Endodermal cell (in vitro differentiated cells): ENCODE results near the gene TRIM40. TPM values are rescaled to one million over a fixed set of nuclear protein-coding genes. Genes with fewer than 3 reads are reported as not detected.

Experiments used
- DNase-seq: peaks from one replicate; pipeline ENCODE4 v3.0.0-alpha.2; 2017
- H3K27ac ChIP-seq: 2 replicates; pipeline ENCODE4 v1.5.1; 2013; ENCODE audit warnings: mild to moderate bottlenecking, low read depth, low read length, moderate library complexity
- H3K27me3 ChIP-seq: 2 replicates; pipeline ENCODE4 v1.6.1; 2013; ENCODE audit warnings: mild to moderate bottlenecking, low read length, moderate library complexity; ENCODE audit not compliant: insufficient read depth, control insufficient read depth, poor library complexity, severe bottlenecking
- H3K36me3 ChIP-seq: 2 replicates; pipeline ENCODE4 v1.7.0; 2013; ENCODE audit warnings: mild to moderate bottlenecking, low read length, moderate library complexity; ENCODE audit not compliant: control insufficient read depth, insufficient read depth
- H3K4me1 ChIP-seq: one replicate; pipeline ENCODE4 v1.7.0; 2013; ENCODE audit warnings: low read length; ENCODE audit not compliant: control insufficient read depth, insufficient read depth
- H3K4me3 ChIP-seq: 2 replicates; pipeline ENCODE4 v1.5.1; 2013; ENCODE audit warnings: mild to moderate bottlenecking, low read length, moderate library complexity
- H3K9ac ChIP-seq: 2 replicates; pipeline ENCODE4 v1.6.1; 2013; ENCODE audit warnings: mild to moderate bottlenecking, low read length, moderate library complexity; ENCODE audit not compliant: poor library complexity, severe bottlenecking; ENCODE audit errors: extremely low read depth
- H3K9me3 ChIP-seq: 2 replicates; pipeline ENCODE4 v1.6.1; 2013; ENCODE audit warnings: mild to moderate bottlenecking, low read length, moderate library complexity; ENCODE audit not compliant: control insufficient read depth
- H3K27ac Mint-ChIP-seq: 2 replicates; pipeline ENCODE4 v1.8.0; 2020; ENCODE audit warnings: mixed read lengths
- H3K27me3 Mint-ChIP-seq: 2 replicates; pipeline ENCODE4 v1.8.0; 2021; ENCODE audit warnings: mild to moderate bottlenecking, mixed read lengths; ENCODE audit not compliant: insufficient read depth
- H3K36me3 Mint-ChIP-seq: 2 replicates; pipeline ENCODE4 v1.8.0; 2020; ENCODE audit warnings: low read depth, mixed read lengths
- H3K4me1 Mint-ChIP-seq: 2 replicates; pipeline ENCODE4 v1.8.0; 2020; ENCODE audit warnings: mixed read lengths
- H3K4me3 Mint-ChIP-seq: 2 replicates; pipeline ENCODE4 v1.8.0; 2020; ENCODE audit warnings: mild to moderate bottlenecking, moderate library complexity, mixed read lengths
- H3K9me3 Mint-ChIP-seq: 2 replicates; pipeline ENCODE4 v1.8.0; 2020; ENCODE audit warnings: mild to moderate bottlenecking, mixed read lengths
- WGBS, 2 experiments: methylation state at CpG; one replicate each; pipeline versions ENCODE4 v1.1.5 to v1.1.7; 2013; ENCODE audit warnings: missing lambda C conversion rate in 2 of 2, mixed read lengths in 1 of 2; ENCODE audit not compliant: insufficient coverage in 1 of 2, insufficient read length in 1 of 2; 5-methylcytosine and 5-hydroxymethylcytosine counted together
- total RNA-seq, 2 donors: library from RNA; stranded (reverse); fragmentation: NEBNext Ultra II Directional in 1 of 2; extraction: Animal tissue kit (Norgen Biotek cat#: 25700) in 1 of 2; gene quantifications; 2 replicates in 1 of 2; 3 replicates in 1 of 2; pipeline ENCODE4 v1.2.1, GENCODE V29; 2021
- TF ChIP-seq, protein P1 (sequence below): fragments of 200-600 bp; sonication (generic); conservative IDR thresholded peaks from 2 replicates; pipeline ENCODE4 v1.5.0; 2021; ENCODE audit warnings: antibody characterized with exemption, mild to moderate bottlenecking

The TRIM40 gene
- total RNA-seq, 2 donors from 2014 or later, result not detected

DNA sequence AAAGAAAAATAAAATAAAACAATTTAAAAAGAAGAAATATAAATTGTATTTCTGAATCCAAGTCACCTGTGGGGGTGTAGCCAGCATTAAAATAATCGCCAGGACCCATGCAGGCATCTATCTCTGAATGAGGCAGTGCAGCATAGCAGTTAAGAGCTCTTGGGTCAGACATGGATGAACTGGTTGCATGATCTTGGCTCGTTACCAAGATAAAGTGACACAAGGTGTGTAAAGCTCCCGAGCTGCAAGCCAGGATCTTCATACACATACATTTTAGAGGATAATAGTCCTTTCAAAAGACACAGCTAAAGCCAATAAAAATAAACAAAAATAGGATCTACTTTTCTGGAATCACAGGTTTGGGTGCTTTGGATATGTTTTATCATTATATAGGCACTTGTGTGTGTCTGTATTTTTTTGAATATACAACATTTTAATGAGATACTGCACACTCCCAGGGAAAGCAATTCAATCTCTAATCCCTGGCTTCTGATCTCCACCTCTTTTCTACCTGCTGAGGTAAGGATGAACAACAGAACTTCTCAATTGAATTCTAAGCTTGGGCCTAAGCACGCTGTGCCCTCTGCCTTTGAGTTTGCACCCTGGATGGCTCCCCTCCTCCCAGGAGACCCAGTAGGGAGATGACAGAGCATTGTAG lies 16.2 kb downstream of the TRIM40 start:
- WGBS, 2 experiments, result 83 to 100% methylated on average over 1 to 4 of the region's 4 CpGs
- H3K36me3 ChIP-seq, result no peaks in the 10 kb centered on the region
- TF ChIP-seq, protein P1, sequence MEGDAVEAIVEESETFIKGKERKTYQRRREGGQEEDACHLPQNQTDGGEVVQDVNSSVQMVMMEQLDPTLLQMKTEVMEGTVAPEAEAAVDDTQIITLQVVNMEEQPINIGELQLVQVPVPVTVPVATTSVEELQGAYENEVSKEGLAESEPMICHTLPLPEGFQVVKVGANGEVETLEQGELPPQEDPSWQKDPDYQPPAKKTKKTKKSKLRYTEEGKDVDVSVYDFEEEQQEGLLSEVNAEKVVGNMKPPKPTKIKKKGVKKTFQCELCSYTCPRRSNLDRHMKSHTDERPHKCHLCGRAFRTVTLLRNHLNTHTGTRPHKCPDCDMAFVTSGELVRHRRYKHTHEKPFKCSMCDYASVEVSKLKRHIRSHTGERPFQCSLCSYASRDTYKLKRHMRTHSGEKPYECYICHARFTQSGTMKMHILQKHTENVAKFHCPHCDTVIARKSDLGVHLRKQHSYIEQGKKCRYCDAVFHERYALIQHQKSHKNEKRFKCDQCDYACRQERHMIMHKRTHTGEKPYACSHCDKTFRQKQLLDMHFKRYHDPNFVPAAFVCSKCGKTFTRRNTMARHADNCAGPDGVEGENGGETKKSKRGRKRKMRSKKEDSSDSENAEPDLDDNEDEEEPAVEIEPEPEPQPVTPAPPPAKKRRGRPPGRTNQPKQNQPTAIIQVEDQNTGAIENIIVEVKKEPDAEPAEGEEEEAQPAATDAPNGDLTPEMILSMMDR, result no peak
- H3K27me3 ChIP-seq, result peaks cover 7% of the 10 kb centered on the region
- no peaks in the 10 kb centered on the region for H3K4me1 Mint-ChIP-seq
- H3K4me1 ChIP-seq, result no peaks in the 10 kb centered on the region
- no peak overlapping the region for H3K27ac Mint-ChIP-seq
- H3K9ac ChIP-seq, result no peak overlapping the region
- no peaks in the 10 kb centered on the region for H3K9me3 ChIP-seq
- no peak for DNase-seq
- no peak overlapping the region for H3K27ac ChIP-seq
- H3K36me3 Mint-ChIP-seq, result no peaks in the 10 kb centered on the region
- H3K4me3 Mint-ChIP-seq, result no peak overlapping the region
- H3K9me3 Mint-ChIP-seq, result no peaks in the 10 kb centered on the region
- H3K27me3 Mint-ChIP-seq, result peaks cover 54% of the 10 kb centered on the region
- H3K4me3 ChIP-seq, result no peak overlapping the region

DNA sequence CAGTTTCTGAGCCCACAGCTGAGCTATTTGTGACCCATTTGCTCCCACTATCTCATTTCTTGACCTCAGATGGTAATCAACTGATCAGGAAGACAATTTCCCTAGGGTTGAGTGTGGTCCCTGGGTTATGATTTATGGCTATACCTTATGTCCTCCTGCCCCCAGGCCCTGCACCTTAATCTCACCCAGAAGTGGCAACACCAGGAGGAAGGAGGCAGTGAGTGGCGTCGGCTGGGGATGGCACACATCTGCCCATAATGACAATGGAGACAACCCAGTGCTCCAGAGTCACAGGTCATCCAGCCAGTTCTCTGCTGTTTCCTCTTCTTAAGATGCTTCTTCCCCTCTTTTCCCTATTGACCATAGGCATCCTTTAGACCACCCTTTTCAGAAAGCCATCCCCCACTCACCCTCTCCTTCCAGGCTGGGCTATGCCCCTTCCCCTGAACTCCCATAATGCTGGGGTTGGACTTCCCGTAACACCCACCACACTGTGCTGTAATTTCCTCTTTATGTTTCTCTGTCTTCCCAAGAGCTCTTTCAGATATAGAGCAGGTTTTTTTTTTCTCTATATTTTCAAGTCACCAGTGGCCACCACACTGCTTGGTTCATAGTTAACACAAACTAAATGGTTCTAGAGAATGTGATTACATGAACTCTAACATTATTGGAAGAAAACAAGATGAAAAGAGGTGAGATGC lies 17.1 kb downstream of the TRIM40 start:
- no peaks in the 10 kb centered on the region for H3K9me3 Mint-ChIP-seq
- H3K27ac Mint-ChIP-seq, result no peak overlapping the region
- no peaks in the 10 kb centered on the region for H3K4me1 Mint-ChIP-seq
- 94 to 100% methylated on average over 3 of the region's 3 CpGs for WGBS, 2 experiments
- peaks cover 12% of the 10 kb centered on the region for H3K27me3 ChIP-seq
- no peak overlapping the region for H3K4me3 ChIP-seq
- H3K36me3 ChIP-seq, result no peaks in the 10 kb centered on the region
- no peaks in the 10 kb centered on the region for H3K4me1 ChIP-seq
- DNase-seq, result no peak
- no peak overlapping the region for H3K27ac ChIP-seq
- no peaks in the 10 kb centered on the region for H3K36me3 Mint-ChIP-seq
- H3K4me3 Mint-ChIP-seq, result no peak overlapping the region
- H3K27me3 Mint-ChIP-seq, result peaks cover 51% of the 10 kb centered on the region
- H3K9me3 ChIP-seq, result no peaks in the 10 kb centered on the region
- H3K9ac ChIP-seq, result no peak overlapping the region
- TF ChIP-seq, protein P1, result no peak

DNA sequence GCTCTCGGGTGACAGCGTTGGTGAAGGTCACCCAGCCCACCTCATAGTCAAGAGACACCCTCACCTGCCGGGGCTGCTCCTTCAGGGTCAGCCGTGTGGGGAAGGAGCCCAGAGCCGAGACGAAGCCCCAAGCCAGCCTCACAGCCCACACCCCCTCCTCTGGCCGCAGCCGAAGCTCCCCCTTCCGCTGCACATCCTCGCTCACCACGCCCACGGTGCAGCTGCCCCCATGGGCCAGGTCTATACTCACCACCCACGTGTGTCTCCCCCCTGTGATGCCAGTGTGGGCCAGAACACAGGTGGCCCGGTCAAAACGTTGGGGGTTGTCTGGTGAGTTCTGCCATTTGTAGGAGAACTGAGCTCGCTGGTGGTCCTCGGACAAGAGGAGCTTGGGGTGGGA lies 18.1 kb downstream of the TRIM40 start:
- H3K4me3 ChIP-seq, result no peak overlapping the region
- H3K9me3 Mint-ChIP-seq, result no peaks in the 10 kb centered on the region
- TF ChIP-seq, protein P1, result no peak
- 91 to 100% methylated on average over 4 to 17 of the region's 17 CpGs for WGBS, 2 experiments
- no peak overlapping the region for H3K27ac ChIP-seq
- no peak overlapping the region for H3K4me3 Mint-ChIP-seq
- no peak for DNase-seq
- H3K36me3 Mint-ChIP-seq, result no peaks in the 10 kb centered on the region
- no peak overlapping the region for H3K9ac ChIP-seq
- no peaks in the 10 kb centered on the region for H3K4me1 Mint-ChIP-seq
- no peaks in the 10 kb centered on the region for H3K4me1 ChIP-seq
- H3K36me3 ChIP-seq, result no peaks in the 10 kb centered on the region
- peaks cover 57% of the 10 kb centered on the region for H3K27me3 Mint-ChIP-seq
- H3K27me3 ChIP-seq, result peaks cover 22% of the 10 kb centered on the region
- H3K27ac Mint-ChIP-seq, result no peak overlapping the region
- H3K9me3 ChIP-seq, result no peaks in the 10 kb centered on the region
